Neutrophil (primary cell): ENCODE results near the gene PDE4D.

Experiments used
- H3K27ac ChIP-seq: fragments of 200-600 bp; sonication (generic); 2 replicates; pipeline ENCODE4 v1.5.1; 2016; ENCODE audit warnings: mild to moderate bottlenecking, moderate library complexity
- H3K27me3 ChIP-seq: fragments of 200-600 bp; sonication (generic); 2 replicates; pipeline ENCODE4 v1.6.0; 2016; ENCODE audit warnings: mild to moderate bottlenecking
- H3K36me3 ChIP-seq: fragments of 200-600 bp; sonication (generic); 2 replicates; pipeline ENCODE4 v1.5.1; 2017
- H3K4me1 ChIP-seq, 2 experiments: fragments of 200-600 bp in 1 of 2; sonication (generic) in 1 of 2; 1 replicate in 1 of 2; 2 replicates in 1 of 2; pipeline versions ENCODE4 v1.5.1 to v1.6.1; 2013 to 2016; ENCODE audit warnings: low read depth in 1 of 2, low read length in 1 of 2, mild to moderate bottlenecking in 1 of 2, moderate library complexity in 1 of 2; ENCODE audit not compliant: control insufficient read depth in 1 of 2, insufficient read depth in 1 of 2
- H3K4me3 ChIP-seq, 2 experiments: fragments of 200-600 bp in 1 of 2; sonication (generic) in 1 of 2; 1 replicate in 1 of 2; 2 replicates in 1 of 2; pipeline ENCODE4 v1.5.1; 2013 to 2016; ENCODE audit warnings: low read depth in 1 of 2, low read length in 1 of 2, mild to moderate bottlenecking in 1 of 2, moderate library complexity in 1 of 2
- H3K9me3 ChIP-seq: fragments of 200-600 bp; sonication (generic); 2 replicates; pipeline ENCODE4 v1.5.1; 2016
- TF ChIP-seq, protein P1 (sequence below): fragments of 200-600 bp; sonication (generic); IDR thresholded peaks from 2 replicates; pipeline ENCODE4 v1.5.1; 2016; ENCODE audit warnings: antibody characterized with exemption

PDE4D gene

DNA sequence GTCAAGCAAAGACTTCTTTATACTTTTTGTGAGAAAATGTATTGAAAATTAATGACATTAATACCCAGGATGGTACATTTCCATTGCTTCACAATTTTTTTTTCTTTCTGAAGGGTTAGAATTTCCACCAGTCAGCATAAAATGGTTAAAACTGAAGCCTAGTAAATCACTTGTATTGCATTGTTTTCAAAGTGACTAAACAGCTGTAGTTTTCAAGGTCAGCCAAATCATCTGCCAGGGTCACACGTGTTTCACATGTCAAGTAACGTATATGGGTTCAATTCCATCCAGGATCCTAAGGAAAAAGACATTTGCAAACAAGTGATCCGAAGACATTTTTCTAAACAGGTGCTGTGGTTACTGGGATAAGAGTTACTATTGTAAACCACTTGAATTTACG is 736.5 kb downstream of the PDE4D start:
- peaks cover 3% of the 10 kb centered on the region for H3K36me3 ChIP-seq
- H3K27ac ChIP-seq, result no peak overlapping the region
- H3K9me3 ChIP-seq, result no peaks in the 10 kb centered on the region
- TF ChIP-seq, protein P1, sequence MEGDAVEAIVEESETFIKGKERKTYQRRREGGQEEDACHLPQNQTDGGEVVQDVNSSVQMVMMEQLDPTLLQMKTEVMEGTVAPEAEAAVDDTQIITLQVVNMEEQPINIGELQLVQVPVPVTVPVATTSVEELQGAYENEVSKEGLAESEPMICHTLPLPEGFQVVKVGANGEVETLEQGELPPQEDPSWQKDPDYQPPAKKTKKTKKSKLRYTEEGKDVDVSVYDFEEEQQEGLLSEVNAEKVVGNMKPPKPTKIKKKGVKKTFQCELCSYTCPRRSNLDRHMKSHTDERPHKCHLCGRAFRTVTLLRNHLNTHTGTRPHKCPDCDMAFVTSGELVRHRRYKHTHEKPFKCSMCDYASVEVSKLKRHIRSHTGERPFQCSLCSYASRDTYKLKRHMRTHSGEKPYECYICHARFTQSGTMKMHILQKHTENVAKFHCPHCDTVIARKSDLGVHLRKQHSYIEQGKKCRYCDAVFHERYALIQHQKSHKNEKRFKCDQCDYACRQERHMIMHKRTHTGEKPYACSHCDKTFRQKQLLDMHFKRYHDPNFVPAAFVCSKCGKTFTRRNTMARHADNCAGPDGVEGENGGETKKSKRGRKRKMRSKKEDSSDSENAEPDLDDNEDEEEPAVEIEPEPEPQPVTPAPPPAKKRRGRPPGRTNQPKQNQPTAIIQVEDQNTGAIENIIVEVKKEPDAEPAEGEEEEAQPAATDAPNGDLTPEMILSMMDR, result no peak
- peaks cover 14 to 15% of the 10 kb centered on the region in 2 experiments for H3K4me1 ChIP-seq
- no peak overlapping the region for H3K4me3 ChIP-seq
- H3K27me3 ChIP-seq, result no peaks in the 10 kb centered on the region

DNA sequence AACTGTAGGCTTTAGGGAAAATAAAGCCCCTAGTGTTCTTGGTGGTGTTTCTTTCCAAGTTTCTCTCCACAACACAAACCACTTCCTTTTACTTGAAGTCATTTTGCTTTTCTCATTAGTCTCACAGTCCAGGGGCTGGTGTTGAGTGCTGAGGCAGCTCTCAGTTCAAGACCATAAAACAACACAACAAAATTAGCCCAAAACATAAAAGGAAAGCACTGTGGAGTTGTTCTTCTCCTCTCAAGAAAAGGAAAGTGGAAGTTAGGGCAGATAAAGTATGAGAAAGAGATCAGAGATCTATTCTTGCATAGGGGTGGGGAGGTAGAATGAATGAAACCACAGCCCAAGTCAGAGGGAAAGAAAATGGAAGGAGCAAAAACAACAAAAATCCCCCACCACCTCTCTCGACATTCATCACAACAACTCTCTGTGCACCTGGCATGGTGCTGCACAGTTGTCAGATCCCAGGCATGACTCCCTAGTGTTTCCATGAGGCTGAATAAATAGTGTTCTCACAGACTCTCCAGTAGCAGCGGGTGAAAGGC is 740.8 kb downstream of the PDE4D start:
- Histone ChIP-seq H3K4me1 (no peaks in the 10 kb centered on the region), H3K27me3 (no peaks in the 10 kb centered on the region), H3K36me3 (peaks cover 3% of the 10 kb centered on the region), H3K27ac (no peak overlapping the region), H3K4me3 (no peak overlapping the region), H3K9me3 (no peaks in the 10 kb centered on the region)
- TF ChIP-seq, protein P1, result no peak

DNA sequence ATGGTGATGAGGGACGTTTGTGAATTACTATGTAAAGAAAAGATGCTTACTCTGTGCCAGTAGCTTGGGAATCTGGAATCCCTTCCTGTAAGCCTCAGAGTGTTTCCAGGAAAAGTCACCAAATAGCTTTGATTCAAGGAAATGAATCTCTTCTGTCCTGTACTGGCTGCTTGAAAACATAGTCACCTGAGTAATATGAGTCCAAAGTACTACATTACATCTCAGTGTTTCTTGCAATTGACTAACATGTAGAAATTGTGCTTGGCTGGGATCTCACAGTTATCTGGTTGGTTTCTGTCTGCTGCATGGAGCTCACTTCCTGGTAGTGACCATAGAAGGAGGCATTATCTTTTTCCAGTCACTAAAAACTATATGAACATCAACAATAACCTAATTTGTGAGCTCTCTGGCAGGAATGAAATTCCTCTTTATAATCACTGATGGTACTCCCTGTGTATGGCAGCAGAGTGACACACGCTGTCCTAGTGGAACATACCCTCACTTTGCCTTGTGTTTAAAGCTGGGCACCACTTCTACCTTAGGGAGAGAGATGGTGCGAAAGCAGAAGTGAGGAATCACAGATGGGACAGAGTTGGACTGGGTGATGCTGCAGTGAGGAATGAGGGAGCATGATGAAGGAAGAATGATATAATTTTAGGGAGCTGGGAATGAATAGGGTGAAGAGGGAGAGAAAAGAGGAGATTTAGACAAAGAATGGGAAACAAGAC is 742.2 kb downstream of the PDE4D start:
- no peak overlapping the region for H3K4me3 ChIP-seq
- H3K27me3 ChIP-seq, result no peaks in the 10 kb centered on the region
- TF ChIP-seq, protein P1, result no peak

DNA sequence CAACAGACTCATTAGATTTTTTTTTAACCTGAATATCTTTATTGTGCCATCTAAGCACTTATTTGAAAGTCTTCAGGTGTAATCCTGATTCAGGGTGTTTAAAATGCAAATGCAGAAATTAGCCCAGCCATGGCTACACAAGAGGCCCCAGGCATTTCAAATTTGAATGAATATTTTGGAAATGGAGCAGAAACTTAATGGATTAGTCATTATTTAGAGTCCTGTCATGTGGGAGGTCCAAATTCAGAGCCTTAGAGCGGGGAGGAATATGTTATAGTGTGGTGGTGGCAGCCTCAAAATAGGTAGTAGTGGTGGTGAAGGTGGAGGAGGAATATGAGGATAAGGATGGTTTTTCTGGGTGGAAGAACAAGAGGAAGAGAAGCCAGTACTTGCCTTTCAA is 743.7 kb downstream of the PDE4D start:
- H3K9me3 ChIP-seq, result no peaks in the 10 kb centered on the region
- TF ChIP-seq, protein P1, result no peak
- H3K36me3 ChIP-seq, result peaks cover 3% of the 10 kb centered on the region
- H3K27ac ChIP-seq, result no peak overlapping the region
- H3K27me3 ChIP-seq, result no peaks in the 10 kb centered on the region
- no peaks in the 10 kb centered on the region for H3K4me1 ChIP-seq
- no peak overlapping the region for H3K4me3 ChIP-seq

More for the DNA sequence above, 742.2 kb downstream of the PDE4D start:
- Histone ChIP-seq H3K4me1 (no peaks in the 10 kb centered on the region), H3K9me3 (no peaks in the 10 kb centered on the region), H3K27ac (no peak overlapping the region), H3K36me3 (peaks cover 3% of the 10 kb centered on the region)

DNA sequence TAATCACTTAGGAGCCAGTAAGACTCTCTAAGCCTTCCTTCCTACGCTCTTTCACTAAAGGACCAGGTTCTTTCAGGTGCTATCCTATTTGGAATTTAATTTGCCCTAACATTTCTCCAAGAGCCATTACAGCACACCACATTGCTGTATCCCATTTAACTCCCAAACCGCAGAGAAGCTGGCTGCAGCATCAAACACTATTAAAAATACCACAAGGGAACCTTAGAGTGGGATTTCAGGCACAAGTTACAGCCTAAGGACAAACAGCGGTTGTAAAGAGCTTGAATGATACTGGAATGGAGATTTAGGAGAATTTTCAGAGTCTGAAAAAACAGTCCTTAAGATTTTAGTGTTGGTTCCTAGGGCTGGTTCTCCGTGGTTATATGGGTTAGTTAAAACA is 744.3 kb downstream of the PDE4D start:
- Histone ChIP-seq H3K9me3 (no peaks in the 10 kb centered on the region), H3K36me3 (peaks cover 3% of the 10 kb centered on the region), H3K27ac (no peak overlapping the region), H3K27me3 (no peaks in the 10 kb centered on the region), H3K4me3 (no peak overlapping the region), H3K4me1 (no peaks in the 10 kb centered on the region)
- TF ChIP-seq, protein P1, result no peak
